Small intestine (tissue), 7 donors: Measurements from ENCODE around the gene KRTAP10-5. TPM values are rescaled to one million over a fixed set of nuclear protein-coding genes. Genes with fewer than 3 reads are reported as not detected.
"Not testable (repeated sequence)": the region's sequence is repeated elsewhere in the genome, so short reads cannot be mapped to it uniquely, and the experiment has no call there.

Experiments used
- DNase-seq, 2 donors: peaks; one replicate each; pipeline versions ENCODE4 v3.0.0 to v3.0.0-alpha.2; 2013
- FAIRE-seq: peaks from 2 replicates; lab custom pipeline; 2012; peaks lifted over from hg19 to GRCh38; lab: Jason Lieb, UNC
- H3K27ac ChIP-seq, 3 donors: one replicate each; pipeline ENCODE4 v1.5.1; 2013; ENCODE audit warnings: low read length in 2 of 3, mild to moderate bottlenecking in 2 of 3, control low read depth in 1 of 3, inconsistent platforms in 1 of 3, low read depth in 1 of 3, moderate library complexity in 1 of 3
- H3K27me3 ChIP-seq, 3 donors: one replicate each; pipeline ENCODE4 v1.6.1; 2013; ENCODE audit warnings: low read length in 3 of 3, inconsistent platforms in 1 of 3; ENCODE audit not compliant: control insufficient read depth in 3 of 3, insufficient read depth in 3 of 3
- H3K36me3 ChIP-seq, 3 donors: one replicate each; pipeline ENCODE4 v1.6.1; 2013; ENCODE audit warnings: low read length in 3 of 3, inconsistent platforms in 1 of 3, low read depth in 1 of 3, mild to moderate bottlenecking in 1 of 3, moderate library complexity in 1 of 3; ENCODE audit not compliant: control insufficient read depth in 3 of 3, insufficient read depth in 2 of 3
- H3K4me1 ChIP-seq, 3 donors: one replicate each; pipeline ENCODE4 v1.6.1; 2013; ENCODE audit warnings: low read length in 2 of 3, inconsistent platforms in 1 of 3, low read depth in 1 of 3, mild to moderate bottlenecking in 1 of 3, moderate library complexity in 1 of 3; ENCODE audit not compliant: control insufficient read depth in 3 of 3, insufficient read depth in 2 of 3
- H3K4me3 ChIP-seq, 3 donors: one replicate each; pipeline ENCODE4 v1.5.1; 2013; ENCODE audit warnings: low read length in 3 of 3, control low read depth in 1 of 3, inconsistent platforms in 1 of 3, low read depth in 1 of 3, mild to moderate bottlenecking in 1 of 3, moderate library complexity in 1 of 3
- H3K9me3 ChIP-seq, 2 donors: one replicate each; pipeline ENCODE4 v1.6.1; 2013; ENCODE audit warnings: low read depth in 1 of 2, low read length in 1 of 2; ENCODE audit not compliant: control insufficient read depth in 2 of 2, insufficient read depth in 1 of 2
- WGBS, 3 donors: extraction: QIAGEN DNeasy Blood & Tissue Kit; methylation state at CpG; one replicate each; pipeline ENCODE4 v1.1.7; 2013; 5-methylcytosine and 5-hydroxymethylcytosine counted together
- polyA plus RNA-seq, 4 donors: library from polyadenylated mRNA; stranded (reverse) in 3 of 4; unstranded in 1 of 4; fragments of 200-250 nt in 3 of 4; fragments of 120-200 nt in 1 of 4; gene quantifications; one replicate each; pipeline versions ENCODE4 v1.2.1 to v1.2.3, GENCODE V29; 2013
- donor health status: healthy with polysubstance abuse.
- donor health status: control.
- donor health status: control.
- donor health status: Bipolar disorder and iron deficiency.
- donor health status: healthy.

Gene KRTAP10-5
- polyA plus RNA-seq, 4 donors: not detected

- no peak overlapping the region for H3K27ac ChIP-seq
- no peaks in the 10 kb centered on the region for H3K4me1 ChIP-seq
- H3K9me3 ChIP-seq: no peaks in the 10 kb centered on the region
- no peak for FAIRE-seq
- WGBS, 3 donors: 77 to 85% (median 82%) methylated on average over 13 of the region's 13 CpGs
- no peak for DNase-seq
- peaks cover 0 to 3% (median 2%) of the 10 kb centered on the region in 3 donors for H3K27me3 ChIP-seq
- no peak overlapping the region for H3K4me3 ChIP-seq
- H3K36me3 ChIP-seq: no peaks in the 10 kb centered on the region
These were observed 25.1 kb downstream of the KRTAP10-5 start for GRCh38 chr21:44555200-44555875.

DNA sequence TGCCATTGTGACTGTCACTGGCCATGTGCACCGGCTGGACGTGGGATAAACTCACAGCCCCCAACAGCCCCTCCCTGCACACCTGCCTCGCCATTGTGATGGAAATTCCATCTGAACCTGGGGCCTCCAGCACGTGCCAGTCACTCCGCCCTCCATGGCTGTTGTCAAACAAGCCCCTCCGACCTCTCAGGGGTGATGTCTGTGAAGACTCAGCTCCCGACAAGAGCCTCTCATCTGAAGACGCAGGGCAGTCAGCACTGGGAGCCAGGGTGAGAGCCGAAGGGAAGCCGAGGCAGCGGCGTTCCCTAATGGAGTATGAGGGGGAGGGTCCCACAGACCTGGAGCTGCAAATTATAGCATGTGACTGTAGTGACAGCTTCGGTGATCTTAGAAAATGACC is 27.7 kb downstream of the KRTAP10-5 start:
- Histone ChIP-seq H3K4me3 (no peak overlapping the region), H3K36me3 (no peaks in the 10 kb centered on the region), H3K4me1 (no peaks in the 10 kb centered on the region), H3K27me3 (peaks cover 0 to 5% (median 2%) of the 10 kb centered on the region in 3 donors), H3K9me3 (peaks cover 0 to under 1% of the 10 kb centered on the region in 2 donors), H3K27ac (no peak overlapping the region)
- DNase-seq (no peak), FAIRE-seq (no peak)
- WGBS, 3 donors: 71 to 74% (median 74%) methylated on average over 13 of the region's 13 CpGs

- 90 to 97% (median 95%) methylated on average over 6 of the region's 6 CpGs for WGBS, 3 donors
- no peaks in the 10 kb centered on the region for H3K4me1 ChIP-seq
- no peak overlapping the region for H3K27ac ChIP-seq
- DNase-seq: no peak
- peaks cover 0 to 3% of the 10 kb centered on the region in 2 donors for H3K9me3 ChIP-seq
- no peaks in the 10 kb centered on the region for H3K36me3 ChIP-seq
- H3K4me3 ChIP-seq: no peak overlapping the region
- no peak for FAIRE-seq
- peaks cover 0 to 2% (median 1%) of the 10 kb centered on the region in 3 donors for H3K27me3 ChIP-seq
These were observed 28.3 kb downstream of the KRTAP10-5 start for GRCh38 chr21:44552136-44552535.

DNA sequence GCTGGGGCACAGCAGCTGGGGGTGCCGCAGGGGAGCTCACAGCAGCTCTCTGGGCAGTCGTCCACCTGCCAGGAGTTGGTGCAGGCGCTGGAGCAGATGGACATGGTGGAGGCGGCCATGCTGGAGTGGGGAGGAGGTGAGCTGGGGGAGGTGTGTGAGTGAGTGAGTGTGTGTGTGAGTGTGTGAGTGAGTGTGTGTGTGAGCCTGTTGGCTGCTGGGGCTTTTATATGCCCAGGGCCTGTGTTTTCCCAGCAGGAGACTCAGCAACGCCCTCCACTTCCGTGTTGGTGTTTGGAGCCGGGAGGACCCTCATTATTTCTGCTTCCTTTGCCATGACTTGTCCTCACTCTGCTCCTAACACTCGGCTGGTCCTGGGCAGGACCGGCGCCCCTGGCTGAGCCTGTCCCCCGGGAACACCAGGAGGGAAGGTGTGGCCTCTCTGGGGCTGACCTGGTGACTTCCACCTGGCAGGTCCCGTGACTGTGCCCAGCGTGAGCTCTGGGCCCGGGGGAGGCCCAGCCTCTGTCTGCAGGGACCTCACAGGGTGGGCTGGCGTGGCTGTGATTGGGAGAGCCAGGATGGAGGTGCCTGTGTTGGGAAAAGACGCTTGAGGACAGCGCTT is 29.0 kb downstream of the KRTAP10-5 start, which contains the start of gene KRTAP10-2:
TSS of gene KRTAP10-2 (minus strand) at position 166 of the 622 bp plus-strand sequence. CDS start at position 119, 47 bp downstream.
- 44 to 62% (median 48%) methylated on average over 17 of the region's 17 CpGs for WGBS, 3 donors
- Histone ChIP-seq H3K36me3 (no peaks in the 10 kb centered on the region), H3K4me3 (no peak within 1 kb of the TSS), H3K9me3 (peaks cover 0 to 3% of the 10 kb centered on the region in 2 donors), H3K27ac (no peak within 1 kb of the TSS), H3K4me1 (no peaks in the 10 kb centered on the region), H3K27me3 (peaks cover 0 to 2% (median 0%) of the 10 kb centered on the region in 3 donors)
- FAIRE-seq (no peak), DNase-seq (no peak)

DNA sequence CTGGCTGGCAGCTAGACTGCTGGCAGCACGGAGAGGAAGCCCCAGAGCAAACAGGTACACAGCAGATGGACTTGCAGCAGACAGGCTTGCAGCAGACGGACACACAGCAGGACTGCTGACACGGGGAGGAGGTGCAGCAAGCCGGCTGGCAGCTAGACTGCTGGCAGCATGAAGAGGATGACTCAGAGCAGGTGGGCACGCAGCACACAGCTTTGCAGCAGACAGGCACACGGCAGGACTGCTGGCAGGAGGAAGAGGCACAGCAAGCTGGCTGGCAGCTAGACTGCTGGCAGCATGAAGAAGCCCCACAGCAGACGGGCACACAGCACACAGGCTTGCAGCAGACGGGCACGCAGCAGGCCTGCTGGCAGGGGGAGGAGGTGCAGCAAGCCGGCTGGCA is 29.6 kb downstream of the KRTAP10-5 start:
- H3K9me3 ChIP-seq: peaks cover 0 to 3% of the 10 kb centered on the region in 2 donors
- DNase-seq (no peak), FAIRE-seq (no peak)
- no peak overlapping the region for H3K27ac ChIP-seq
- no peak overlapping the region for H3K4me3 ChIP-seq
- WGBS, 3 donors: 50 to 62% (median 55%) methylated on average over 9 to 10 of the region's 10 CpGs
- peaks cover 0 to 2% (median 0%) of the 10 kb centered on the region in 3 donors for H3K27me3 ChIP-seq
- no peaks in the 10 kb centered on the region for H3K36me3 ChIP-seq
- no peaks in the 10 kb centered on the region for H3K4me1 ChIP-seq

GRCh38 chr21:44550285-44550684 is 30.1 kb downstream of the KRTAP10-5 start:
- H3K36me3 ChIP-seq, H3K27me3 ChIP-seq, DNase-seq, FAIRE-seq, H3K4me3 ChIP-seq, H3K27ac ChIP-seq, H3K9me3 ChIP-seq, H3K4me1 ChIP-seq: not testable (repeated sequence)
- 53 to 60% (median 54%) methylated on average over 16 to 17 of the region's 17 CpGs for WGBS, 3 donors

DNA sequence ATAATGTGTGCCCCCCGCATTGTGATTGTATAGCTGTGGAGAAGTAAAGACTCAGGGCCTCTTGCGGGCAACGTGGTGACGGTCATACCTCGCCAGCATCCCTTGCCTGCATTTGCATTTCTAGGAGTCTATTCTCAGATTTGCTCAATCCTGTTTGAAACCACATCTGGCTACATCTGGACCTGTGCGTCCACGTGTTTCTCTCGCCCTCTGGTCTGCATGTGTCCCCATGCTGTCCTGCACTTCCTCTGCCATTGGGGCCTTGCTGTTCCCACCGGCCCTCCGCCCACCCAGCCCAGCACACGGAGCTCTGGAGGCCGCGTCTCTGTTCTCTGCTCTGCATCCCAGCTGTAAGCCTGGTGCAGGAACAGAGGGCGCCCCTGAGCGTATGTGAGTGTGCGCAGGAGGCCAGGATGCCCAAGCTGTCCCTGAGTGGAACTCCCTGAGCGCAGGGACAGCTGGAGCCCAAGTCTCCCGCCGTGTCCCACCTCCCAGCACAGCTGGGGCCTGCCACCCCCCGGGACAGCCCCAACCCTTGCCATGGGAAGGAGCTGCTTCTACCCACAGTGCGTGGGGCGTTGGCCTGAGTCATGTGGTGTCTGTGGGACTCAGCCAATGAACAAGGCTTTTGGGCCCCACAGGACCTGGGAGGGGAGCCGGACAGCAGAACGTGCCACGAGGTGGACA is 30.7 kb downstream of the KRTAP10-5 start:
- no peaks in the 10 kb centered on the region for H3K36me3 ChIP-seq
- no peaks in the 10 kb centered on the region for H3K4me1 ChIP-seq
- peaks cover 0 to 2% (median 0%) of the 10 kb centered on the region in 3 donors for H3K27me3 ChIP-seq
- H3K9me3 ChIP-seq: peaks cover 0 to 3% of the 10 kb centered on the region in 2 donors
- FAIRE-seq: no peak
- no peak overlapping the region for H3K27ac ChIP-seq
- WGBS, 3 donors: 71 to 76% (median 72%) methylated on average over 23 to 25 of the region's 25 CpGs
- DNase-seq: no peak
- no peak overlapping the region for H3K4me3 ChIP-seq

- no peaks in the 10 kb centered on the region for H3K4me1 ChIP-seq
- FAIRE-seq (no peak), DNase-seq (no peak)
- H3K36me3 ChIP-seq: no peaks in the 10 kb centered on the region
- H3K9me3 ChIP-seq: peaks cover 0 to 3% of the 10 kb centered on the region in 2 donors
- no peak overlapping the region for H3K27ac ChIP-seq
- no peak overlapping the region for H3K4me3 ChIP-seq
- peaks cover 0 to 2% (median 0%) of the 10 kb centered on the region in 3 donors for H3K27me3 ChIP-seq
- WGBS, 3 donors: 38 to 45% (median 40%) methylated on average over 14 of the region's 14 CpGs
These were observed 31.5 kb downstream of the KRTAP10-5 start for GRCh38 chr21:44548922-44549321.
